HG03175 (cell line): ENCODE data around the gene EFEMP2.
"Not testable (repeated sequence)": the region's sequence is repeated elsewhere in the genome, so short reads cannot be mapped to it uniquely, and the experiment has no call there.

Source experiments
- ATAC-seq: cut with Tn5 transposase; IDR thresholded peaks from one replicate; pipeline ENCODE4 v1.9.1; 2021; ENCODE audit warnings: mild to moderate bottlenecking, moderate library complexity; ENCODE audit not compliant: unreplicated experiment

The EFEMP2 gene

DNA sequence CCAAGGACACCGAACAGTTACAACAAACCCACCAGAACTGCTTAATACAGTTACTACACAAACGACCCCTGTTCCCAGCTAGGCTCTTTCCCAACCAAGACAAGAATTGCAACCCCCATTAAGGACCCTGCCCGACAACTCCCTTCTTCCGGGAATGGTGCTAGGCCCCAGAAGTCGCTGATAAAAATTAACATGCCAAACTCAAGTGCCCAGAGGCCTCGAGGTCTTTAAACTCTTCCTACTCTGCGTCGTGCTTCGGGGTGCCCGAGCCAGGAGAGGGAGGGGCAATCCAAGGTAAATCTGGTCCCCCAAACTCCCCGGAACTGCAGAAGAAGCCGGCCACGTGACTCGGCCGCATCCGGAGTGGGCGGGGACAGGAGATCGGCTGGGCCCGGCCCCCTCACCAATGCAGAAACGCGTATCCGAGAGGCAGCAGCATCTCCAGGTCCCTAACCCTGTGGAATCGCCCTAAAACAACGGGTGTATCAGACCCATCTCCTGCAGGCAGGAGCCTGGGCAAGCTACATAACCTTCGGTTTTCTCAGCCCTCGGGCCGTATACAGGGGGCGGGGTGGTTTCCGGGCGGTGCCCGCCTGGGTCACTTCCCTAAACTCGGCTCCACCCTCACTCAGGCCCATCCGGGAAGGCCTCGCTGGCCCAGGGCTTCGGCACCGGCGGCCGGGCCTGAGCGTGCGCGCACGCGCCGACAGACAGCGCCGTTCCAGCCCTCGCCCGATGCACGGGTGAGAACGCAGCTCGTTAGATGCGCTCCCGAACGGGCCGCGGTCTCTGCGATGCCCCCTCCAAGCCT is 15.7 kb downstream of the EFEMP2 start:
- peak; percentile 13 for ATAC-seq

- ATAC-seq = no peak
Measured at GRCh38 chr11:65855927-65856363, 16.7 kb downstream of the EFEMP2 start.

GRCh38 chr11:65854852-65855837 is 17.5 kb downstream of the EFEMP2 start:
- ATAC-seq = no peak

GRCh38 chr11:65854161-65854592 is 18.4 kb downstream of the EFEMP2 start:
- no peak for ATAC-seq

- no peak for ATAC-seq
Measured at GRCh38 chr11:65853246-65853979, 19.2 kb downstream of the EFEMP2 start.

GRCh38 chr11:65852508-65853245 is 19.9 kb downstream of the EFEMP2 start:
- no peak for ATAC-seq

DNA sequence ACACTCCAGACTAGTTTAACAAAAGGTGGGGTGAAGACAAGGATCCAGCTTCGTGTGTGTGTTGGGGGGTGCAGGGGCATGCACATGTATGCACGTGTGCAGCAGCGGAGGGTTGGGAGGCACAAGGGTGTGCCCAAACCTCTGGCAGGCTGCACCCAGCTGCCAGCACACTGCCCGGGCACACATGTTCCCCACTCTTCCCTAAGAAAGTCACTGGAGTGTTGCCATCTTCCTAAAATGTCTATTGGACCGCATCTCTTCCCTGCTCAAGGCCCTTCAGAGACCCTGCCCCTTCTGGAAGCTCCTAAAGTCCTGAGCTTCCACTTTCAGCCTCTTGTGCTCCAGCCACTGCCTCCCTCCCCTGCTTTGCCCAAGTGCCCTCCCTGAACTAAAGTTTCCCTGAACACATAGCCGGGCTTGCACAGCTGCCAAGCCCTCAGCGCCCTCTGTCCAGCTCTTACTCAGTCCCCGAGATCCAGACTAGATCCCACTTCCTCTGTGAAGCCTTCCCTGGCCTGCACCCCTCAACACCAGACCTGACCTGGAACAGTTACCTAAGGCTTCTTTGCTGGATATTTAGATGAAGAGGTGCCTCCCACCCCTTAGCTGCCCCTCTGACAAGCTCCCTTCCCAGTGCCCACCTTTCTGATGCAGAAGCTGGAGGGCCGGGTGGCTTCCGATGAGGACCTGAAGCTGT is 20.6 kb downstream of the EFEMP2 start:
- no peak for ATAC-seq

DNA sequence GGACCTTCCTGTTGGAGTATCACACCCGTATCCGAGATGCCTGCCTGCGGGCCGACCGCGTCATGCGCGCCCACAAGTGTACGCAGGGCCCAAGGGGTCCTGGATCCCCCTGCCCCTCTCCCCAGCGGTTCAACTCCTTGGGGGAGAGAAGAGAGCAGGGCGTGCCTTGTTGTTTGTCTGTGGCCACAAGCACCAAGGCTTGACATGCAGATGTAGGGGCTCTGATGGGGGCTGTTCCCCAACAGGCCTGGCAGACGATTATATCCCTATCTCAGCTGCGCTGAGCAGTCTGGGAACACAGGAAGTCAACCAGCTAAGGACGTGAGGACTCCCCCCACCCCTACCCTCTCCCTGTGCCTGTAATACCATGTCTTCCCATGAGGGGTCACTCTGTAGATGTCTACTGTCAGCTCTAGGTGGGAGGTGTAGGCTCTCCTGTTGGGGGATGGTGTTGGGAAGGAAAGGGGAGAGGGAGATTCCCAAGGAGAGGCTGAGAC is 21.5 kb downstream of the EFEMP2 start:
- no peak for ATAC-seq

- no peak for ATAC-seq
Measured at GRCh38 chr11:65850217-65851082, 22.1 kb downstream of the EFEMP2 start.

- ATAC-seq = no peak
Measured at GRCh38 chr11:65849771-65850216, 22.8 kb downstream of the EFEMP2 start.

GRCh38 chr11:65849366-65849765 is 23.2 kb downstream of the EFEMP2 start:
- ATAC-seq = no peak

DNA sequence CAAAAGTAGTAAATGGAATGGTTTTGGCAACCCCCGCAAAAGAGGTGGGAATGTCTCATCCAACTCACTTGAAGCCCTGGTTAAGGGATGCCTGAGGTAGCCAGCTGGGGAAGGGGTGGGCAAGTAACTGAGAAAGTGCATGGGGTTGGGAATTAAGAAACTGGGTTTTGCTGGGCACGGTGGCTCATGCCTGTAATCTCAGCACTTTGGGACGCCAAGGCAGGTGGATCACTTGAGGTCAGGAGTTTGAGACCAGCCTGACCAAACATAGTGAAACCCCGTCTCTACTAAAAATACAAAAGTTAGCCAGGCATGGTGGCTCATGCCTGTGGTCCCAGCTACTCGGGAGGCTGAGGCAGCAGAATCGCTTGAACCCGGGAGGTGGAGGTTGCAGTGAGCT is 23.9 kb downstream of the EFEMP2 start:
- not testable (repeated sequence) for ATAC-seq

- ATAC-seq = no peak
Measured at GRCh38 chr11:65847746-65848145, 24.9 kb downstream of the EFEMP2 start.

- ATAC-seq = no peak
Measured at GRCh38 chr11:65844231-65844872, 28.2 kb downstream of the EFEMP2 start.

DNA sequence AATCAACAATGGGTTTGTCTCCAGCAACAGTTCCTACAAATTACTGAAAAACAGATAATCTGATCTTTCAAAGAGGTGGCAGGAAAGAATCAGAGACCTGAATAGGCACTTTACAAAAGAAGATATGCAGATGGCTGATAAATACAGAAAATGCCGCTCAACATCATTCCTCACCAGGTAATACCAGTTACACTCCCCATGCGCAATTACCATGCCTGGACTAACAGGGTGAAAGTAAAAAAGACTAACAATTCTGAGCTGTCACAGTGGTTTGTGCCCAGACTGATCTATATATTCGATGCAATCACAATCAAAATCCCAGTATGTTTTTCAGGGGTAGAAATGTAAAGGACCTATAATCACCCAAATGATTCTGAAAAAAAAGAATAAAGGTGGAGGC is 28.8 kb downstream of the EFEMP2 start:
- no peak for ATAC-seq

- no peak for ATAC-seq
Measured at GRCh38 chr11:65842144-65842543, 30.5 kb downstream of the EFEMP2 start.

- ATAC-seq = no peak
Measured at GRCh38 chr11:65834202-65834601, 38.4 kb downstream of the EFEMP2 start.
